Natural killer cell (primary cell): Measurements from ENCODE around the gene LZTR1. TPM values are rescaled to one million over a fixed set of nuclear protein-coding genes. Genes with fewer than 3 reads are reported as not detected.

Experiments
- ATAC-seq, 3 donors: fragments of 150-1000 bp in 2 of 3; fragments of 200-7000 bp in 1 of 3; cut with Tn5 transposase; 1 replicate in 1 of 3; 2 replicates in 2 of 3; pipeline ENCODE4 v1.10.0; 2021; ENCODE audit warnings: mild to moderate bottlenecking in 2 of 3, moderate library complexity in 2 of 3
- DNase-seq, 2 donors: peaks; one replicate each; pipeline versions ENCODE4 v3.0.0 to v3.0.0-alpha.2; 2013 to 2021; ENCODE audit warnings: mixed read lengths in 1 of 2
- H3K27ac ChIP-seq: one replicate; pipeline ENCODE4 v1.5.1; 2013; ENCODE audit warnings: mild to moderate bottlenecking, low read length
- H3K27me3 ChIP-seq: one replicate; pipeline ENCODE4 v1.6.1; 2013; ENCODE audit warnings: low read length; ENCODE audit not compliant: control insufficient read depth, insufficient read depth
- H3K36me3 ChIP-seq: one replicate; pipeline ENCODE4 v1.6.1; 2013; ENCODE audit warnings: low read length; ENCODE audit not compliant: control insufficient read depth, insufficient read depth
- H3K4me1 ChIP-seq: one replicate; pipeline ENCODE4 v1.6.1; 2013; ENCODE audit warnings: low read length; ENCODE audit not compliant: control insufficient read depth, insufficient read depth
- H3K4me3 ChIP-seq: one replicate; pipeline ENCODE4 v1.5.1; 2013; ENCODE audit warnings: low read length
- H3K9me3 ChIP-seq: one replicate; pipeline ENCODE4 v1.6.1; 2013; ENCODE audit warnings: low read length; ENCODE audit not compliant: control insufficient read depth, insufficient read depth
- H3K27ac Mint-ChIP-seq, 2 donors: one replicate each; pipeline ENCODE4 v1.8.0; 2022; ENCODE audit warnings: mild to moderate bottlenecking in 2 of 2, mixed read lengths in 2 of 2, moderate library complexity in 1 of 2
- H3K27me3 Mint-ChIP-seq, 2 donors: one replicate each; pipeline ENCODE4 v1.8.0; 2022; ENCODE audit warnings: low read depth in 2 of 2, mixed read lengths in 2 of 2
- H3K36me3 Mint-ChIP-seq: one replicate; pipeline ENCODE4 v1.8.0; 2022; ENCODE audit warnings: mixed read lengths
- H3K4me1 Mint-ChIP-seq, 2 donors: one replicate each; pipeline ENCODE4 v1.8.0; 2022; ENCODE audit warnings: mixed read lengths in 2 of 2
- H3K4me3 Mint-ChIP-seq: one replicate; pipeline ENCODE4 v1.8.0; 2022; ENCODE audit warnings: mild to moderate bottlenecking, moderate library complexity, mixed read lengths
- H3K9me3 Mint-ChIP-seq, 2 donors: one replicate each; pipeline ENCODE4 v1.8.0; 2022; ENCODE audit warnings: mixed read lengths in 2 of 2
- WGBS: methylation state at CpG from one replicate; pipeline ENCODE4 v1.1.7; 2013; ENCODE audit warnings: missing lambda C conversion rate; ENCODE audit not compliant: insufficient coverage; 5-methylcytosine and 5-hydroxymethylcytosine counted together
- intact Hi-C: fragments of 100-400 bp; cut with micrococcal nuclease; formaldehyde crosslinking; loops from one replicate; pipeline ENCODE4 v1.14.2; 2022
- total RNA-seq, 4 donors: library from RNA; stranded (reverse); fragments of 120-200 nt in 1 of 4; gene quantifications; one replicate each; pipeline versions ENCODE4 v1.2.3 to v1.2.4, GENCODE V29; 2013 to 2022
- TF ChIP-seq, protein P1 (sequence below): fragments of 200-600 bp; IDR thresholded peaks from one replicate; pipeline ENCODE4 v1.8.0; 2022; ENCODE audit warnings: antibody characterized with exemption

The LZTR1 gene
- total RNA-seq, 3 donors from 2014 or later (not counting 1 experiment from before 2014, with no cell fraction given) = 71.9 to 85.0 (median 82.0) TPM

DNA sequence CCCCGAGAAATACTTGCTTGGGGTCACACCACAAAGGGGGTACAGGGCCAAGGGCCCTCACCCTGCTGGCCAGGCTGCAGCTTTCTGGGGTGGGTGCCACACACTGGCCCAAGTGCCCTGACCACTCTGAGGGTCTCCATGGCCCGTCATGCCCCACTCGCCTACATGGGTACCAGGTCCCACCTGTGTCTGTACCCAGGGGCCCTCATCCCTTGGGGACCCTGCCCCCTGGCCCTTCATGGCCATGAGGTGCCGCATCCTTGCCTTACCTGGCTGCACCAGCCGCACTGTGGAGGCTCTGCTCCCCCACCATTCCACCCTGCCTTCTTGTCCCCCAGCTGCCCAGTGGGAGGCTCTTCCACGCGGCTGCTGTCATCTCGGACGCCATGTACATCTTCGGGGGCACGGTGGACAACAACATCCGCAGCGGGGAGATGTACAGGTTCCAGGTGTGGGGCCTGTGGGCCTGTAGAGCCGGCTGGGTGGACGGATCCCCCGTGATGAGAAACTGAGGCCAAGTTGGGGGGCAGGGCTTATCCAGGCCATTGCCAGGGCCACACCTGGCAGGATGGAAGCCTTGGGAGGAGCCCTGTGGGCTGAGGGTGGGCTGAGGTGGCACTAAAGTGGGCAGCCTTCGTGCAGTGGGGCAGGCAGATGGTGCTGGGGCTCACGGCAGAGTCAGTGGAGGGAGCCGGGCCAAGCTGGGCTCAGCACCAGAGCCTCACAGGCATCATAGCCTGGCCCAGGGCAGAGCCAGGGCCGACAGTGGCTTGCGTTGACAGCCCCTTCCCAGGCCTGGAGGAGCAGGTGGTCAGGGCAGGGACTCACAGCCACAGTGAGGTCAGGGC lies 10.6 kb downstream of the LZTR1 start:
- DNase-seq (no peak), ATAC-seq (no peak)
- no peaks in the 10 kb centered on the region for H3K4me1 Mint-ChIP-seq
- no peaks in the 10 kb centered on the region for H3K27me3 Mint-ChIP-seq
- TF ChIP-seq, protein P1, sequence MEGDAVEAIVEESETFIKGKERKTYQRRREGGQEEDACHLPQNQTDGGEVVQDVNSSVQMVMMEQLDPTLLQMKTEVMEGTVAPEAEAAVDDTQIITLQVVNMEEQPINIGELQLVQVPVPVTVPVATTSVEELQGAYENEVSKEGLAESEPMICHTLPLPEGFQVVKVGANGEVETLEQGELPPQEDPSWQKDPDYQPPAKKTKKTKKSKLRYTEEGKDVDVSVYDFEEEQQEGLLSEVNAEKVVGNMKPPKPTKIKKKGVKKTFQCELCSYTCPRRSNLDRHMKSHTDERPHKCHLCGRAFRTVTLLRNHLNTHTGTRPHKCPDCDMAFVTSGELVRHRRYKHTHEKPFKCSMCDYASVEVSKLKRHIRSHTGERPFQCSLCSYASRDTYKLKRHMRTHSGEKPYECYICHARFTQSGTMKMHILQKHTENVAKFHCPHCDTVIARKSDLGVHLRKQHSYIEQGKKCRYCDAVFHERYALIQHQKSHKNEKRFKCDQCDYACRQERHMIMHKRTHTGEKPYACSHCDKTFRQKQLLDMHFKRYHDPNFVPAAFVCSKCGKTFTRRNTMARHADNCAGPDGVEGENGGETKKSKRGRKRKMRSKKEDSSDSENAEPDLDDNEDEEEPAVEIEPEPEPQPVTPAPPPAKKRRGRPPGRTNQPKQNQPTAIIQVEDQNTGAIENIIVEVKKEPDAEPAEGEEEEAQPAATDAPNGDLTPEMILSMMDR = no peak
- H3K27ac Mint-ChIP-seq = no peak overlapping the region
- no peaks in the 10 kb centered on the region for H3K36me3 Mint-ChIP-seq
- intact Hi-C loops = no loop called here
- Histone ChIP-seq H3K4me1 (no peaks in the 10 kb centered on the region), H3K4me3 (no peak overlapping the region), H3K27me3 (no peaks in the 10 kb centered on the region), H3K27ac (no peak overlapping the region), H3K36me3 (peaks cover 28% of the 10 kb centered on the region), H3K9me3 (no peaks in the 10 kb centered on the region)
- H3K4me3 Mint-ChIP-seq = no peak overlapping the region
- WGBS = 91% methylated on average over 21 of the region's 21 CpGs
- no peaks in the 10 kb centered on the region for H3K9me3 Mint-ChIP-seq

DNA sequence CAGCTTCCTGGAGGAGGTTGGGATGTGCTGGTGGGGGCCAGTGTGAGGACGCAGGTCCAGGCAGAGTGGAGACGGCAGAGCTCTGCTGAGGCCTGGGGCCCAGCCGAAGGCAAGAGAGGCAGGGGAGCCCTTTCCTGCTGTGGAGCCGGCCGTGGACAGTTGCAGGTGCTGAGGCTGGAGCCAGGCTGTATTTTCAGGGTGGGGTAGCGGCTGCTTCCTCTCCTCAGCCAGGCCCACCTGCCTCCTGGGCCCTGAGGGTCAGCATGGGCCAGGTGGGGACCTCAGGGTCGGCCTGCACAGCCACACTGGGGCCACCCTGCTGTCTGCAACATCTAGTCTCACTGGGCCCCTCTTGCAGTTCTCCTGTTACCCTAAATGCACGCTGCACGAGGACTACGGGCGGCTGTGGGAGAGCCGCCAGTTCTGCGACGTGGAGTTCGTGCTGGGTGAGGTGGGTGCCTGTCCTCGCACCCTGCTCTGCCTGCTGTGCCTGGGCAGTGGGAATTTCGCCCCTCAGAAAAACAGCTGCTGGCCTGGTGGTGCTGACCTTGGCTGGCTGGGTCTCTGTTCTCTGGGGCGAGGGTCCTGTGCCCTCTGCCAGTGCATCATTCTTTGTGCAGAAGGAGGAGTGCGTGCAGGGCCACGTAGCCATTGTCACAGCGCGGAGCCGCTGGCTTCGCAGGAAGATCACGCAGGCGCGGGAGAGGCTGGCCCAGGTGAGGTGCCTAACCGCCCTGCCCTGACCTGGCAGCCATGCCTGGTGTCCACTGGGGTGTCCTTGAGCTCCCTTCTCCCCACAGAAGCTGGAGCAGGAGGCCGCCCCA lies 11.4 kb downstream of the LZTR1 start:
- H3K4me1 Mint-ChIP-seq = no peaks in the 10 kb centered on the region
- no peak for ATAC-seq
- no peaks in the 10 kb centered on the region for H3K4me1 ChIP-seq
- no peaks in the 10 kb centered on the region for H3K9me3 ChIP-seq
- H3K27ac Mint-ChIP-seq = no peak overlapping the region
- H3K27me3 Mint-ChIP-seq = no peaks in the 10 kb centered on the region
- H3K27me3 ChIP-seq = no peaks in the 10 kb centered on the region
- 96% methylated on average over 29 of the region's 29 CpGs for WGBS
- no peak overlapping the region for H3K27ac ChIP-seq
- no peaks in the 10 kb centered on the region for H3K9me3 Mint-ChIP-seq
- DNase-seq = no peak
- H3K4me3 Mint-ChIP-seq = no peak overlapping the region
- TF ChIP-seq, protein P1 = no peak
- H3K36me3 ChIP-seq = peaks cover 23% of the 10 kb centered on the region
- no peaks in the 10 kb centered on the region for H3K36me3 Mint-ChIP-seq
- intact Hi-C loops = no loop called here
- no peak overlapping the region for H3K4me3 ChIP-seq

DNA sequence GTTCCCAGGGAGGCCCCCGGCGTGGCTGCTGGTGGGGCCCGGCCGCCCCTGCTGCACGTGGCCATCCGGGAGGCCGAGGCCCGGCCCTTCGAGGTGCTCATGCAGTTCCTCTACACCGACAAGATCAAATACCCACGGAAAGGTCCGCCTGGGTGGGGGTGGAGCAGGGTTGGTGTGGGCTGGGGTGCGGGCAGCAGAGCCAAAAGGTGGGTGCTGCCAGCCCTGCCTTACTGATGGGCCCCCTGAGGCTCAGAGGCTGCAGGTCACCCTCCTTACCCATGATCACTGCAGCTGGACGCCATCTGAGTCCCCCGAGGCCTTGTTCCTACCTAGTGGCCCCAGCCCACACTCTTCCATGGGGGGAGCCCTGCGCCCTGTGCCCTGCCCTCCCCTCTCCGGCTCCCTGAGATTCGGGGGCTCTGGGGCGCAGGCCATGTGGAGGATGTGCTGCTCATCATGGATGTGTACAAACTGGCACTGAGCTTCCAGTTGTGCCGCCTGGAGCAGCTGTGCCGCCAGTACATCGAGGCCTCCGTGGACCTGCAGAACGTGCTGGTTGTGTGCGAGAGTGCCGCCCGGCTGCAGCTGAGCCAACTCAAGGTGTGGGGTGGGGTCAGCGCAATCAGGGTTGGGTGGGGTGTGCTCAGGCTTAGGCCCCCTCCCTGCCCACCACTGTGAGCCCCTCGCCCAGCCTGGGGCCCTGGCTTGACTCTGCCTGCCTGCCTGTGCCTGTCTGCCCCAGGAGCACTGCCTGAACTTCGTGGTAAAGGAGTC lies 12.2 kb downstream of the LZTR1 start:
- Histone ChIP-seq H3K27me3 (no peaks in the 10 kb centered on the region), H3K36me3 (peaks cover 24% of the 10 kb centered on the region), H3K4me1 (peaks cover under 1% of the 10 kb centered on the region), H3K4me3 (no peak overlapping the region), H3K27ac (no peak overlapping the region), H3K9me3 (no peaks in the 10 kb centered on the region)
- DNase-seq (no peak), ATAC-seq (no peak)
- intact Hi-C loops = no loop called here
- Mint-ChIP-seq H3K36me3 (no peaks in the 10 kb centered on the region), H3K27ac (no peak overlapping the region), H3K4me1 (no peaks in the 10 kb centered on the region), H3K9me3 (no peaks in the 10 kb centered on the region), H3K27me3 (no peaks in the 10 kb centered on the region), H3K4me3 (no peak overlapping the region)
- TF ChIP-seq, protein P1 = no peak
- WGBS = 96% methylated on average over 30 of the region's 30 CpGs
